ES-I3 (cell line): ENCODE measurements around the gene SERPINB12.

Experiments used
- H3K36me3 ChIP-seq: 2 replicates; pipeline ENCODE4 v1.6.1; 2013; ENCODE audit warnings: mild to moderate bottlenecking, low read length, control low read depth, moderate library complexity; ENCODE audit not compliant: insufficient read depth
- H3K4me1 ChIP-seq: 2 replicates; pipeline ENCODE4 v1.6.1; 2013; ENCODE audit warnings: mild to moderate bottlenecking, control low read depth, low read length; ENCODE audit not compliant: insufficient read depth
- H3K9ac ChIP-seq: 2 replicates; pipeline ENCODE4 v1.6.1; 2013; ENCODE audit warnings: low read depth, mild to moderate bottlenecking, low read length, moderate library complexity
- H3K9me3 ChIP-seq: 2 replicates; pipeline ENCODE4 v1.6.1; 2013; ENCODE audit warnings: mild to moderate bottlenecking, low read length, moderate library complexity; ENCODE audit not compliant: control insufficient read depth, insufficient read depth

SERPINB12 gene

DNA sequence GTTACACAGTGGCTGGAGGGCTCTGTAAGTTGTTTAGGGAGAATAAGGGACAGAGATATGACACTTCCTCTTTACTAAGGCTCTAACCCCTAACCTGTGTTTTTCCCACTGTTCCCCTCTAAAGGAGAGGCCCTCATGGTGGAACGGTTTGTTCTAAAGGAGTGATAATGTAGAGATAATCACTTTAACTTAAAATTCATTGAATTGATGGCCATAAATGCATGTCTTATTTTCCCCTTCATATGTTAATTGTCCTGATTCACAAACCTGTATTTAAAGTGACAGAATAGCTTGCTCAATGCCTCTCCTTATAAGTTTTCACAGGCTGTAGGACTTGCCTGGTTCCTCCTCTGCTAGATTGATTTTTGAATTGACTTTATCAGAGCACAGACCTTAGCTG, at the start of gene SERPINB12:
SERPINB12 (plus strand) TSS at position 301 of the 400 bp plus-strand sequence. CDS start 13,791 bp downstream, outside the sequence.
- Histone ChIP-seq H3K4me1 (0 out of 2 replicates have a peak, but pooled peaks cover 6% of the 10 kb centered on the region), H3K9ac (no peak within 1 kb of the TSS), H3K9me3 (peaks cover 2% of the 10 kb centered on the region; the same call in 1 of the 2 replicates), H3K36me3 (no peaks in the 10 kb centered on the region)

GRCh38 chr18:63492851-63493250, 49.3 kb upstream of the SERPINB12 start:
- Histone ChIP-seq H3K9me3 (no peaks in the 10 kb centered on the region), H3K4me1 (no peaks in the 10 kb centered on the region), H3K9ac (no peak overlapping the region), H3K36me3 (no peaks in the 10 kb centered on the region)

- Histone ChIP-seq H3K4me1 (no peaks in the 10 kb centered on the region), H3K9ac (no peak overlapping the region), H3K36me3 (no peaks in the 10 kb centered on the region), H3K9me3 (no peaks in the 10 kb centered on the region)
Measured at GRCh38 chr18:63495675-63496074, 46.5 kb upstream of the SERPINB12 start.

GRCh38 chr18:63505566-63506335, 36.4 kb upstream of the SERPINB12 start:
- no peak overlapping the region for H3K9ac ChIP-seq
- no peaks in the 10 kb centered on the region for H3K9me3 ChIP-seq
- no peaks in the 10 kb centered on the region for H3K36me3 ChIP-seq
- no peaks in the 10 kb centered on the region for H3K4me1 ChIP-seq

GRCh38 chr18:63506336-63506646, 35.9 kb upstream of the SERPINB12 start:
- Histone ChIP-seq H3K36me3 (no peaks in the 10 kb centered on the region), H3K9me3 (no peaks in the 10 kb centered on the region), H3K4me1 (no peaks in the 10 kb centered on the region), H3K9ac (no peak overlapping the region)

- H3K9me3 ChIP-seq, result no peaks in the 10 kb centered on the region
- no peaks in the 10 kb centered on the region for H3K36me3 ChIP-seq
- peaks cover under 1% of the 10 kb centered on the region; the same call in 1 of the 2 replicates for H3K4me1 ChIP-seq
- H3K9ac ChIP-seq, result no peak overlapping the region
Measured at GRCh38 chr18:63508596-63508995, 33.6 kb upstream of the SERPINB12 start.

GRCh38 chr18:63511285-63511684, 30.9 kb upstream of the SERPINB12 start:
- Histone ChIP-seq H3K9ac (no peak overlapping the region), H3K36me3 (no peaks in the 10 kb centered on the region), H3K9me3 (no peaks in the 10 kb centered on the region), H3K4me1 (peaks cover 14% of the 10 kb centered on the region; the same call in 1 of the 2 replicates)

DNA sequence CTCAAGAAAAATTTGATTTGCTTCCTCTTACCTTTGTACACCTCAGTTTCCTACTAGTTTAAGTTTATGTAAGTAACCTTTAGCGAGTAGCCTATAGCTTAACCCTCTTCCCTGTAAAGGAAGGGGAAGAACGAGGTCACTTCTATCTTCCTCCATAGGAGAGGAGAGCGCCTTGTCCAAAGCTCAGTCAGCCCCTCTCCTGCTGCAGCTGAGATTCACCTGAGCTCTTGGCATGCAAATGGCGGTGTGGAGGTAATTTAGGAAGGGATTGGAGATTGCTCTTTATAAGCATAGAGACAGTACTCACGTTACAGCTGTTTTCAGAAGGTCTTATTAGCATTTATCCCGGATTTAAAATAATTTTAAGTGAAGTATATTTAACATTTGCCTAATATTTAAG, 27.8 kb upstream of the SERPINB12 start:
- no peaks in the 10 kb centered on the region for H3K36me3 ChIP-seq
- no peaks in the 10 kb centered on the region for H3K9me3 ChIP-seq
- no peak overlapping the region for H3K9ac ChIP-seq
- H3K4me1 ChIP-seq, result peaks cover 14% of the 10 kb centered on the region; the same call in 1 of the 2 replicates

DNA sequence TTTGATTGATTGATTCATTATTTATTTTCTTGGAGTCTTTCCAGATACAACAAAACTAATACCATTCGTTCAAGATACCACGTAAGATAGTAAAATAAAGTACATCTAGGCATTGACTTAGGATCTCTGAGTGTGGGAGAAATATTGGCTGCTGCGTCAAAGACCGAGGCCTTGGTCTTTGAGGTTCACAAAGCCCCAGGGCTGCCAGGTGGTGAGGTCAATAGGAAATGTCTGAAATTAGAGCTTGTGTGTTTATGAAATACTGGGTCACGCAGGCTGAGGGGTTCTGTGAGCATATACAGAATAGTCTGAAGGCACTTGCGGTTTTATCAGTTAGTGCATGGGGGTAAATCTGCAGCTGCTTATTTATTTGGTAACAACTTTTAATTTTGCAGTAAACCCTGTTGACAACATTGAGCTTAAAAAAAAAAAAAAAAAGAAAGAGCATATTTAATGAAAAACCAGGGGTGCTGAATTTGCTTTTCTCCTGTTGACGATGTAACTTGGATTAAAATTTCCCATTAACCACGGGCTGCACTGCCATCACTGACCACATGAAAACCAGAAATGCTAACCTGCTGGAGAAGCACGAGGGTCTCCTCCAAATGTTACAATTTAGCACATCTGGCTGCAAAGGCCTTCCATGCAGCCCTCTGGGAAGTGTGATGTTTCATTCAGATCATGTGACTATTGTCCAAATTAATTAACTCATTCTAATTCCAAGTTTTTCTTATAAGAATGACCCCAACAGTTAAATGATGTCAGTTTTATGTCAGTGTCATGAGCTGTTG, 27.1 kb upstream of the SERPINB12 start:
- H3K9ac ChIP-seq, result no peak overlapping the region
- no peaks in the 10 kb centered on the region for H3K36me3 ChIP-seq
- no peaks in the 10 kb centered on the region for H3K9me3 ChIP-seq
- peaks cover 14% of the 10 kb centered on the region; the same call in 1 of the 2 replicates for H3K4me1 ChIP-seq

DNA sequence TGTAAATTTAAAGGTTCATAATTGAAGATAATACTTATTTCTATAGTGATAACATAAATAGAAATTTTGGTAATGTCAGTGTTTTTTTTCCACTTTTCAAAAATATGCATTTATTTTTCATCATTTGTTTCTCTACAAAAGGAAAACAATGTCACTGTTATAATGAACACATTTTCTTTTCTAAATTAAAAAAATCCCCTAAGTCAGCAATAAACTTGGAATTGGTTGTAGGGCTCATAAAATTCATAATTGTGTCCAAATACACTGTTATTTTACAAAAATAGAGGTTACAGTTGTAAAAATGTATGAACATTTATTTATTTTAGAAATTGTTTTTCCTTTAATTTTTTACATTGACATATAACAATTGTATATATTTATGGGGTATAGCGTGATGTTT, 26.4 kb upstream of the SERPINB12 start:
- Histone ChIP-seq H3K36me3 (no peaks in the 10 kb centered on the region), H3K4me1 (peaks cover 14% of the 10 kb centered on the region; the same call in 1 of the 2 replicates), H3K9ac (no peak overlapping the region), H3K9me3 (no peaks in the 10 kb centered on the region)

GRCh38 chr18:63518178-63519012, 23.8 kb upstream of the SERPINB12 start:
- H3K4me1 ChIP-seq, result peaks cover 14% of the 10 kb centered on the region; the same call in 1 of the 2 replicates
- no peak overlapping the region for H3K9ac ChIP-seq
- H3K36me3 ChIP-seq, result no peaks in the 10 kb centered on the region
- H3K9me3 ChIP-seq, result no peaks in the 10 kb centered on the region

- Histone ChIP-seq H3K4me1 (0 out of 2 replicates have a peak, but pooled peaks cover under 1% of the 10 kb centered on the region), H3K9me3 (no peaks in the 10 kb centered on the region), H3K9ac (no peak overlapping the region), H3K36me3 (no peaks in the 10 kb centered on the region)
Measured at GRCh38 chr18:63520053-63520685, 22.0 kb upstream of the SERPINB12 start.

GRCh38 chr18:63523660-63524059, 18.5 kb upstream of the SERPINB12 start:
- no peaks in the 10 kb centered on the region for H3K9me3 ChIP-seq
- no peaks in the 10 kb centered on the region for H3K4me1 ChIP-seq
- no peaks in the 10 kb centered on the region for H3K36me3 ChIP-seq
- no peak overlapping the region for H3K9ac ChIP-seq

- Histone ChIP-seq H3K4me1 (no peaks in the 10 kb centered on the region), H3K9ac (no peak overlapping the region), H3K36me3 (no peaks in the 10 kb centered on the region), H3K9me3 (no peaks in the 10 kb centered on the region)
Measured at GRCh38 chr18:63527251-63527650, 14.9 kb upstream of the SERPINB12 start.
